ENCODE results near the gene GUCD1.

GUCD1 gene

GRCh38 chr22:24579258-24579601 is 24.3 kb upstream of the GUCD1 start (continued):
- no peak for TF ChIP-seq ZNF280C (tag by site-specific recombination; IDR thresholded peaks at IDR 0.05)
- TF ChIP-seq KLF8 (tag by site-specific recombination; IDR thresholded peaks at IDR 0.05): no peak
- no peak for TF ChIP-seq ZNF239 (tag by site-specific recombination; IDR thresholded peaks at IDR 0.05)
- no peak for TF ChIP-seq ZNF792 (tag by site-specific recombination; IDR thresholded peaks at IDR 0.05)
- TF ChIP-seq ZXDB (tag by site-specific recombination; IDR thresholded peaks at IDR 0.05): no peak
- TF ChIP-seq ZBTB7A (tag by site-specific recombination; IDR thresholded peaks at IDR 0.05; ENCODE audit: low read depth): no peak
- no peak for TF ChIP-seq REST (tag by site-specific recombination; IDR thresholded peaks at IDR 0.05)
- no peak for TF ChIP-seq ZNF518A (tag by site-specific recombination; conservative IDR thresholded peaks at IDR 0.05; ENCODE audit: low read depth)
- peak; percentile 72 for TF ChIP-seq WT1 (tag by site-specific recombination; IDR thresholded peaks at IDR 0.05)
- TF ChIP-seq HOXA7 (CRISPR knock-in tag; IDR thresholded peaks at IDR 0.05; ENCODE audit: borderline replicate concordance): no peak
- TF ChIP-seq ZNF248 (tag by site-specific recombination; IDR thresholded peaks at IDR 0.05): no peak
- no peak for TF ChIP-seq ZNF785 (tag by site-specific recombination; IDR thresholded peaks at IDR 0.05)
- TF ChIP-seq ZNF146 (tag by site-specific recombination; IDR thresholded peaks at IDR 0.05): no peak
- TF ChIP-seq ZBTB21 (tag by site-specific recombination; IDR thresholded peaks at IDR 0.05): no peak
- TF ChIP-seq GLI2 (tag by site-specific recombination; IDR thresholded peaks at IDR 0.05; ENCODE audit: borderline replicate concordance, low read depth): no peak
- TF ChIP-seq ZNF488 (tag by site-specific recombination; IDR thresholded peaks at IDR 0.05): no peak
- TF ChIP-seq SP7 (tag by site-specific recombination; IDR thresholded peaks at IDR 0.05): peak; percentile 6; the same call in 1 of the 2 replicates
- TF ChIP-seq ZNF19 (tag by site-specific recombination; IDR thresholded peaks at IDR 0.05; ENCODE audit: low read depth): no peak
- TF ChIP-seq OSR2 (tag by site-specific recombination; IDR thresholded peaks at IDR 0.05): 0 out of 2 replicates have a peak, but pooled peaks have one; percentile 6
- TF ChIP-seq ZNF341 (tag by site-specific recombination; IDR thresholded peaks at IDR 0.05; ENCODE audit: low read depth): no peak
- TF ChIP-seq ZNF560 (tag by site-specific recombination; IDR thresholded peaks at IDR 0.05; ENCODE audit: borderline replicate concordance): no peak
- TF ChIP-seq ELK4 (IDR thresholded peaks at IDR 0.05; ENCODE audit: borderline replicate concordance, low read depth, low read length): no peak
- no peak for TF ChIP-seq ZNF623 (tag by site-specific recombination; IDR thresholded peaks at IDR 0.05)
- TF ChIP-seq MYNN (tag by site-specific recombination; IDR thresholded peaks at IDR 0.05; ENCODE audit: borderline replicate concordance): no peak
- TF ChIP-seq ZNF354C (tag by site-specific recombination; IDR thresholded peaks at IDR 0.05; ENCODE audit: borderline replicate concordance, low read depth): no peak
- no peak for TF ChIP-seq ZNF530 (tag by site-specific recombination; IDR thresholded peaks at IDR 0.05; ENCODE audit: low read depth)
- TF ChIP-seq ZNF624 (tag by site-specific recombination; IDR thresholded peaks at IDR 0.05): no peak
- TF ChIP-seq ZNF175 (tag by site-specific recombination; IDR thresholded peaks at IDR 0.05): no peak
